DND-41 (cell line): ENCODE measurements around the gene PHLDB3.

Experiments
- ATAC-seq: fragments of 200-7000 bp; cut with Tn5 transposase; 3 replicates; pipeline ENCODE4 v1.9.1; 2021; ENCODE audit warnings: low read depth; ENCODE audit not compliant: insufficient read depth
- DNase-seq: peaks from one replicate; pipeline ENCODE4 v3.0.0-alpha.2; 2020
- H2AFZ ChIP-seq: 2 replicates; pipeline ENCODE4 v1.6.0; 2012; ENCODE audit warnings: low read depth, low read length
- H3K27ac ChIP-seq: 2 replicates; pipeline ENCODE4 v1.5.1; 2012; ENCODE audit warnings: low read length, inconsistent platforms
- H3K27me3 ChIP-seq: fragments of 200-600 bp; sonication (generic); 2 replicates; pipeline ENCODE4 v1.6.0; 2012; ENCODE audit warnings: low read length, mild to moderate bottlenecking, inconsistent platforms; ENCODE audit not compliant: insufficient read depth, poor library complexity
- H3K36me3 ChIP-seq: 2 replicates; pipeline ENCODE4 v1.5.1; 2012; ENCODE audit warnings: low read length, inconsistent platforms; ENCODE audit not compliant: insufficient read depth
- H3K4me1 ChIP-seq: 2 replicates; pipeline ENCODE4 v1.5.1; 2012; ENCODE audit warnings: mild to moderate bottlenecking, low read length; ENCODE audit not compliant: insufficient read depth
- H3K4me2 ChIP-seq: 2 replicates; pipeline ENCODE4 v1.6.0; 2012; ENCODE audit warnings: mild to moderate bottlenecking, moderate library complexity, low read length, inconsistent platforms; ENCODE audit not compliant: insufficient read depth
- H3K4me3 ChIP-seq, 2 experiments: fragments of 200-600 bp in 1 of 2; shearing (Covaris generic) in 1 of 2; 2 replicates each; pipeline ENCODE4 v1.5.1; 2012 to 2016; ENCODE audit warnings: inconsistent platforms in 2 of 2, low read length in 2 of 2, mild to moderate bottlenecking in 2 of 2, low read depth in 1 of 2, moderate library complexity in 1 of 2
- H3K79me2 ChIP-seq: 2 replicates; pipeline ENCODE4 v1.6.0; 2012; ENCODE audit warnings: low read length, inconsistent platforms; ENCODE audit not compliant: insufficient read depth
- H3K9ac ChIP-seq: 2 replicates; pipeline ENCODE4 v1.6.0; 2012; ENCODE audit warnings: low read depth, mild to moderate bottlenecking, inconsistent platforms, low read length, moderate library complexity
- H3K9me3 ChIP-seq: 2 replicates; pipeline ENCODE4 v1.5.1; 2012; ENCODE audit warnings: low read length, moderate library complexity, mild to moderate bottlenecking, inconsistent platforms; ENCODE audit not compliant: insufficient read depth, severe bottlenecking
- H4K20me1 ChIP-seq: 2 replicates; pipeline ENCODE4 v1.6.0; 2012; ENCODE audit warnings: low read length; ENCODE audit not compliant: insufficient read depth
- CTCF ChIP-seq: IDR thresholded peaks from 2 replicates; pipeline ENCODE4 v1.5.1; 2012; ENCODE audit warnings: borderline replicate concordance, low read length, moderate library complexity, mild to moderate bottlenecking; ENCODE audit not compliant: poor library complexity, severe bottlenecking; ENCODE audit errors: extremely low read depth
- EZH2 ChIP-seq: IDR thresholded peaks from 3 replicates; pipeline ENCODE4 v1.6.1; 2012; ENCODE audit warnings: borderline replicate concordance, low read depth, mild to moderate bottlenecking, moderate library complexity, low read length, inconsistent platforms; ENCODE audit not compliant: severe bottlenecking

The PHLDB3 gene

GRCh38 chr19:43430142-43430710 is 74.3 kb downstream of the PHLDB3 start:
- Histone ChIP-seq H3K36me3 (no peaks in the 10 kb centered on the region), H3K79me2 (no peaks in the 10 kb centered on the region), H3K9me3 (no peaks in the 10 kb centered on the region), H3K9ac (no peak overlapping the region), H3K4me3 (no peak overlapping the region), H2AFZ (no peak overlapping the region), H3K27ac (no peak overlapping the region), H4K20me1 (no peaks in the 10 kb centered on the region), H3K27me3 (no peaks in the 10 kb centered on the region), H3K4me2 (no peak overlapping the region), H3K4me1 (no peaks in the 10 kb centered on the region)
- TF ChIP-seq CTCF = peak; percentile 45
- TF ChIP-seq EZH2 = no peak
- ATAC-seq = no peak
- DNase-seq = no peak

DNA sequence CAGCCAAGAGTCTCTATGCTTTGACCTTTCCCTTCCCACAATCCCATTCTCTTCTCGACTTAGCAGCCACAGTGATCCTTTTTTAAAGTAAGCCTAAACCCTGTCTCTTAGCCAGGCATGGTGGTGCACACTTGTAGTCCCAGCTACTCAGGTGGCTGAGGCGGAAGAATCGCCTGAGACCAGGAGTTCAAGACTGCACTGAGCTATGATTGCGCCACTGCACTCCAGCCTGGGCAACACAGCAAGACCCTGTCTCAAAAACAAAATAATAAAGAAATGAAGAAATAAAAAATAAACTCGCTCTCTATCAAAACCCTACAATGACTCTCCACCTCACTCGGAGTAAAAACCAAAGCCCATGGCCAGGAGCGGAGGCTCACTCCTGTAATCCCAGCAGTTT is 75.2 kb downstream of the PHLDB3 start:
- no peaks in the 10 kb centered on the region for H3K79me2 ChIP-seq
- H4K20me1 ChIP-seq = no peaks in the 10 kb centered on the region
- no peak overlapping the region for H3K27ac ChIP-seq
- H3K9ac ChIP-seq = no peak overlapping the region
- H3K27me3 ChIP-seq = no peaks in the 10 kb centered on the region
- no peaks in the 10 kb centered on the region for H3K36me3 ChIP-seq
- H3K4me1 ChIP-seq = no peaks in the 10 kb centered on the region
- TF ChIP-seq EZH2 (no peak), CTCF (no peak)
- H3K4me3 ChIP-seq = no peak overlapping the region
- no peak overlapping the region for H2AFZ ChIP-seq
- no peak overlapping the region for H3K4me2 ChIP-seq
- no peaks in the 10 kb centered on the region for H3K9me3 ChIP-seq
- ATAC-seq (no peak), DNase-seq (no peak)

- H3K27ac ChIP-seq = no peak overlapping the region
- H3K27me3 ChIP-seq = no peaks in the 10 kb centered on the region
- no peak for ATAC-seq
- no peaks in the 10 kb centered on the region for H3K4me1 ChIP-seq
- H4K20me1 ChIP-seq = no peaks in the 10 kb centered on the region
- no peak overlapping the region for H3K4me3 ChIP-seq
- H3K9me3 ChIP-seq = no peaks in the 10 kb centered on the region
- no peak overlapping the region for H3K9ac ChIP-seq
- H2AFZ ChIP-seq = no peak overlapping the region
- peak; percentile 53 for TF ChIP-seq CTCF
- TF ChIP-seq EZH2 = no peak
- DNase-seq = no peak
- no peaks in the 10 kb centered on the region for H3K36me3 ChIP-seq
- no peak overlapping the region for H3K4me2 ChIP-seq
- H3K79me2 ChIP-seq = no peaks in the 10 kb centered on the region
Observed at GRCh38 chr19:43425567-43426392, 78.8 kb downstream of the PHLDB3 start.
